ENCODE measurements around the gene YY1. TPM values are rescaled to one million over a fixed set of nuclear protein-coding genes. Genes with fewer than 3 reads are reported as not detected.

YY1 gene
- total and polyA plus RNA-seq, 2 of the 4 experiments (the other 2 are of a cell fraction), result 21.7 to 29.9 TPM

DNA sequence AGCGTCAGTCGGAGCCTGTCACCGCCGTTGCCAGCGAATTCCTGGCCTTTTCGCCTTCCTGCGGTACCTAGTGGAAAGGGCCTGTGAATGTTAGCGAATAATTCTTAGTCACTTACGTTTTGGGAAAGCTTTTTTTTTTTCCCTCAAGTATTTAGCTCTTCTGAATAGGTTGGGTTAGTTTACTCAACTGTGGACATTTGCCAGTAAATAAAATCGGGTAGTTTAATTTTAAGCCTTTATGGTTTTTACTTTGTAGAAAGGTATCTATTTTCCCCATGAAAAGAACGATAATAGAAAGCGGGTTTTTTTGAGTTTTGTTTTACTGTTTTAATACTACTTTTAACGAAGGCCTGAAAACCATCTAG is 1.7 kb downstream of the YY1 start:
- POLR2A ChIA-PET (ENCODE audit: unreplicated experiment), result interaction anchor here (0.7 kb wide), 1 partner anchor 127 kb away, joined by 3 read pairs; no protein-coding TSS in a partner anchor
- Histone ChIP-seq H2BK20ac (ENCODE audit: low read depth, low read length) (no peak overlapping the region), H3K4me3 (ENCODE audit: insufficient read depth, low read depth, low read length) (peak overlapping the region; percentile 100), H2AK9ac (replicated peaks; ENCODE audit: low read depth, low read length, poor library complexity) (no peak overlapping the region), H3K4ac (ENCODE audit: low read depth, low read length) (no peak overlapping the region), H3K18ac (ENCODE audit: low read depth, low read length) (no peak overlapping the region), H3K9me1 (ENCODE audit: insufficient read depth, low read length) (peaks cover 3% of the 10 kb centered on the region; the same call in 1 of the 2 replicates), H3K4me1 (ENCODE audit: control insufficient read depth, insufficient read depth, low read length) (peaks cover 5% of the 10 kb centered on the region; the same call in 1 of the 2 replicates), H2BK15ac (ENCODE audit: low read depth, low read length) (no peak overlapping the region), H2AFZ (replicated peaks; ENCODE audit: low read length, poor library complexity) (peak overlapping the region; percentile 74), H2BK120ac (ENCODE audit: low read depth, low read length) (no peak overlapping the region), H2BK5ac (ENCODE audit: low read depth, low read length, poor library complexity, severe bottlenecking) (peak overlapping the region; percentile 77), H4K5ac (ENCODE audit: low read depth, low read length) (no peak overlapping the region), H3K56ac (ENCODE audit: extremely low read depth, insufficient read depth, low read length) (0 out of 2 replicates have a peak overlapping the region, but pooled peaks have one; percentile 16), H3K9me3 (ENCODE audit: control insufficient read depth, insufficient read depth, low read length) (no peaks in the 10 kb centered on the region), H2AK5ac (ENCODE audit: low read depth, low read length) (no peak overlapping the region), H3K27ac (ENCODE audit: insufficient read depth, low read length) (peak overlapping the region; percentile 90), H3K4me2 (ENCODE audit: low read depth, low read length) (peak overlapping the region; percentile 78), H4K91ac (ENCODE audit: insufficient read depth, low read depth, low read length) (no peak overlapping the region), H3K79me1 (ENCODE audit: low read depth in 1 of 2, low read length in 2 of 2) (peaks cover 0 to 19% of the 10 kb centered on the region in 2 experiments; a peak in 3 of 4 replicates), H3K23ac (ENCODE audit: low read depth, low read length) (peak overlapping the region; percentile 79), H3K27me3 (ENCODE audit: control insufficient read depth, insufficient read depth, low read length) (no peaks in the 10 kb centered on the region), H3K36me3 (ENCODE audit: control insufficient read depth, insufficient read depth, low read length) (no peaks in the 10 kb centered on the region), H3K9ac (ENCODE audit: low read depth, low read length) (peak overlapping the region; percentile 55), H4K20me1 (ENCODE audit: insufficient read depth, low read length) (peaks cover 84% of the 10 kb centered on the region), H4K8ac (ENCODE audit: low read depth in 2 of 2, low read length in 2 of 2) (no peak overlapping the region), H3K14ac (replicated peaks; ENCODE audit: low read depth, low read length) (no peak overlapping the region)
- intact Hi-C loops (cut with micrococcal nuclease) (loop anchor here (2.0 kb wide), 1 partner anchor 136 kb away; the partner anchor contains the start of gene WDR25), in situ Hi-C loops (cut with MboI; ENCODE audit: low sequenced_read_pairs) (no loop called here), dilution Hi-C loops (cut with HindIII; ENCODE audit: low sequenced_read_pairs, unreplicated experiment) (no loop called here)
- no TSS peak for BruUV-seq (replicated peaks)
- TF ChIP-seq RFX5 (IDR thresholded peaks at IDR 0.05; ENCODE audit: low read depth, low read length) (no peak), POLR2A (IDR thresholded peaks at IDR 0.05; ENCODE audit: low read depth, low read length) (peak; percentile 91)
- WGBS, 2 experiments (ENCODE audit: extremely low coverage in 2 of 2, insufficient read length in 1 of 2), result no CpG with 5 or more reads among the region's 13 CpGs
- CTCF ChIA-PET, result interaction anchor here (0.5 to 1.2 kb wide), 4 partner anchors 9 to 45 kb away, joined by 3 to 4 read pairs (median 3); no protein-coding TSS in a partner anchor
- ATAC-seq (ENCODE audit: low read depth) (no peak), DNase-seq (no peak)
